ENCODE measurements around the gene PDE9A.

PDE9A gene

GRCh38 chr21:42670058-42670880 is 16.8 kb downstream of the PDE9A start:
- H3K4me3 ChIP-seq (ENCODE audit: low read length): no peak overlapping the region
- peaks cover 51% of the 10 kb centered on the region for H3K27me3 ChIP-seq (ENCODE audit: control insufficient read depth, insufficient read depth, low read length)
- H3K36me3 ChIP-seq (ENCODE audit: insufficient read depth, low read length): no peaks in the 10 kb centered on the region
- H3K4me2 ChIP-seq (ENCODE audit: low read length): no peak overlapping the region
- H3K9me3 ChIP-seq (replicated peaks; ENCODE audit: low read length): no peaks in the 10 kb centered on the region
- peaks cover 27% of the 10 kb centered on the region for H3K4me1 ChIP-seq (ENCODE audit: control insufficient read depth, insufficient read depth, low read length)
- H3K9ac ChIP-seq (ENCODE audit: low read depth, low read length): no peak overlapping the region

GRCh38 chr21:42670884-42671283 is 17.5 kb downstream of the PDE9A start:
- Histone ChIP-seq H3K4me3 (ENCODE audit: low read length) (no peak overlapping the region), H3K27me3 (ENCODE audit: control insufficient read depth, insufficient read depth, low read length) (peaks cover 58% of the 10 kb centered on the region), H3K4me2 (ENCODE audit: low read length) (no peak overlapping the region), H3K9ac (ENCODE audit: low read depth, low read length) (no peak overlapping the region), H3K4me1 (ENCODE audit: control insufficient read depth, insufficient read depth, low read length) (peaks cover 27% of the 10 kb centered on the region), H3K9me3 (replicated peaks; ENCODE audit: low read length) (no peaks in the 10 kb centered on the region), H3K36me3 (ENCODE audit: insufficient read depth, low read length) (no peaks in the 10 kb centered on the region)

GRCh38 chr21:42671778-42672593 is 18.6 kb downstream of the PDE9A start:
- Histone ChIP-seq H3K27me3 (ENCODE audit: control insufficient read depth, insufficient read depth, low read length) (peaks cover 67% of the 10 kb centered on the region), H3K4me3 (ENCODE audit: low read length) (no peak overlapping the region), H3K9ac (ENCODE audit: low read depth, low read length) (no peak overlapping the region), H3K4me2 (ENCODE audit: low read length) (no peak overlapping the region), H3K9me3 (replicated peaks; ENCODE audit: low read length) (no peaks in the 10 kb centered on the region), H3K36me3 (ENCODE audit: insufficient read depth, low read length) (no peaks in the 10 kb centered on the region), H3K4me1 (ENCODE audit: control insufficient read depth, insufficient read depth, low read length) (peaks cover 27% of the 10 kb centered on the region)

GRCh38 chr21:42672699-42673458 is 19.5 kb downstream of the PDE9A start:
- H3K27me3 ChIP-seq (ENCODE audit: control insufficient read depth, insufficient read depth, low read length): peaks cover 60% of the 10 kb centered on the region
- H3K4me1 ChIP-seq (ENCODE audit: control insufficient read depth, insufficient read depth, low read length): peaks cover 32% of the 10 kb centered on the region
- no peaks in the 10 kb centered on the region for H3K9me3 ChIP-seq (replicated peaks; ENCODE audit: low read length)

GRCh38 chr21:42673633-42674328 is 20.4 kb downstream of the PDE9A start:
- Histone ChIP-seq H3K9ac (ENCODE audit: low read depth, low read length) (no peak overlapping the region), H3K27me3 (ENCODE audit: control insufficient read depth, insufficient read depth, low read length) (peaks cover 51% of the 10 kb centered on the region)

More at GRCh38 chr21:42672699-42673458, 19.5 kb downstream of the PDE9A start:
- Histone ChIP-seq H3K4me3 (ENCODE audit: low read length) (no peak overlapping the region), H3K4me2 (ENCODE audit: low read length) (no peak overlapping the region), H3K9ac (ENCODE audit: low read depth, low read length) (no peak overlapping the region), H3K36me3 (ENCODE audit: insufficient read depth, low read length) (no peaks in the 10 kb centered on the region)

GRCh38 chr21:42674351-42674940 is 21.0 kb downstream of the PDE9A start:
- Histone ChIP-seq H3K4me1 (ENCODE audit: control insufficient read depth, insufficient read depth, low read length) (peaks cover 34% of the 10 kb centered on the region), H3K4me2 (ENCODE audit: low read length) (no peak overlapping the region), H3K27me3 (ENCODE audit: control insufficient read depth, insufficient read depth, low read length) (peaks cover 46% of the 10 kb centered on the region), H3K4me3 (ENCODE audit: low read length) (no peak overlapping the region), H3K36me3 (ENCODE audit: insufficient read depth, low read length) (no peaks in the 10 kb centered on the region), H3K9ac (ENCODE audit: low read depth, low read length) (no peak overlapping the region), H3K9me3 (replicated peaks; ENCODE audit: low read length) (no peaks in the 10 kb centered on the region)

More at GRCh38 chr21:42673633-42674328, 20.4 kb downstream of the PDE9A start:
- Histone ChIP-seq H3K4me2 (ENCODE audit: low read length) (no peak overlapping the region), H3K9me3 (replicated peaks; ENCODE audit: low read length) (no peaks in the 10 kb centered on the region), H3K4me3 (ENCODE audit: low read length) (no peak overlapping the region), H3K36me3 (ENCODE audit: insufficient read depth, low read length) (no peaks in the 10 kb centered on the region), H3K4me1 (ENCODE audit: control insufficient read depth, insufficient read depth, low read length) (peaks cover 38% of the 10 kb centered on the region)

- Histone ChIP-seq H3K27me3 (ENCODE audit: control insufficient read depth, insufficient read depth, low read length) (peaks cover 38% of the 10 kb centered on the region), H3K36me3 (ENCODE audit: insufficient read depth, low read length) (no peaks in the 10 kb centered on the region), H3K4me3 (ENCODE audit: low read length) (no peak overlapping the region), H3K9ac (ENCODE audit: low read depth, low read length) (no peak overlapping the region), H3K9me3 (replicated peaks; ENCODE audit: low read length) (no peaks in the 10 kb centered on the region), H3K4me1 (ENCODE audit: control insufficient read depth, insufficient read depth, low read length) (peaks cover 34% of the 10 kb centered on the region), H3K4me2 (ENCODE audit: low read length) (no peak overlapping the region)
These were observed 22.0 kb downstream of the PDE9A start for GRCh38 chr21:42675403-42675802.

- H3K36me3 ChIP-seq (ENCODE audit: insufficient read depth, low read length): no peaks in the 10 kb centered on the region
These were observed 23.4 kb downstream of the PDE9A start for GRCh38 chr21:42676808-42677207.

GRCh38 chr21:42677339-42678321 is 24.2 kb downstream of the PDE9A start:
- no peak overlapping the region for H3K9ac ChIP-seq (ENCODE audit: low read depth, low read length)
- peaks cover 37% of the 10 kb centered on the region for H3K27me3 ChIP-seq (ENCODE audit: control insufficient read depth, insufficient read depth, low read length)
- H3K4me1 ChIP-seq (ENCODE audit: control insufficient read depth, insufficient read depth, low read length): peaks cover 27% of the 10 kb centered on the region
- no peaks in the 10 kb centered on the region for H3K36me3 ChIP-seq (ENCODE audit: insufficient read depth, low read length)
- H3K4me2 ChIP-seq (ENCODE audit: low read length): peak overlapping the region; percentile 38
- no peaks in the 10 kb centered on the region for H3K9me3 ChIP-seq (replicated peaks; ENCODE audit: low read length)
- H3K4me3 ChIP-seq (ENCODE audit: low read length): peak overlapping the region; percentile 21

More at GRCh38 chr21:42676808-42677207, 23.4 kb downstream of the PDE9A start:
- Histone ChIP-seq H3K27me3 (ENCODE audit: control insufficient read depth, insufficient read depth, low read length) (peaks cover 35% of the 10 kb centered on the region), H3K4me1 (ENCODE audit: control insufficient read depth, insufficient read depth, low read length) (peaks cover 34% of the 10 kb centered on the region), H3K4me2 (ENCODE audit: low read length) (no peak overlapping the region), H3K4me3 (ENCODE audit: low read length) (no peak overlapping the region), H3K9me3 (replicated peaks; ENCODE audit: low read length) (no peaks in the 10 kb centered on the region), H3K9ac (ENCODE audit: low read depth, low read length) (no peak overlapping the region)
